Activated CD8-positive, alpha-beta memory T cell treated with anti-CD3 and anti-CD28 coated beads, Interleukin-2, amount 50 U/mL, for 4 hours (primary cell): ENCODE results near the gene TNFRSF8.
"Not testable (repeated sequence)": the region's sequence is repeated elsewhere in the genome, so short reads cannot be mapped to it uniquely, and the experiment has no call there.

Source experiments
- DNase-seq: peaks from one replicate; pipeline ENCODE4 v3.0.0-alpha.2; 2020

The TNFRSF8 gene

GRCh38 chr1:12063141-12064072 is at the start of gene TNFRSF8:
Gene TNFRSF8 (plus strand): TSS chr1:12063303. CDS start chr1:12063599, 296 bp downstream.
- DNase-seq: peak; percentile 35

GRCh38 chr1:12014141-12014991 is 48.7 kb upstream of the TNFRSF8 start:
- no peak for DNase-seq

DNA sequence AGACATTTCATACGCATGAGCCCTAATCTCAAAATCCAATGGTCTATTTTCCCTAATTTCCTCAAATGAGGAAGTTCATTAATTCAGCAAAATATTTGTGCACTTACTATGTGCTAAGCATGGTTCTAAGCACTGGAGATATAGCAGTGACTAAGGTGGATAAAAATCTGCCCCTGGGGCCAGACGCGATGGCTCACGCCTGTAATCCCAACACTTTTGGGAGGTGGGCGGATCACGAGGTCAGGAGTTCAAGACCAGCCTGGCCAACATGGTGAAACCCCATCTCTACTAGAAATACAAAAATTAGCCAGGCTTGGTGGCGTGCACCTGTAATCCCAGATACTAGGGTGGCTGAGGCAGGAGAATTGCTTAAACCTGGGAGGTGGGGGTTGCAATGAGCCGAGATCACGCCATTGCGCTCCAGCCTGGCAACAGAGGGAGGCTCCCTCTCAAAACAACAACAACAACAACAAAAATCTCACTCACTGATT is 48.1 kb upstream of the TNFRSF8 start:
- DNase-seq: no peak

DNA sequence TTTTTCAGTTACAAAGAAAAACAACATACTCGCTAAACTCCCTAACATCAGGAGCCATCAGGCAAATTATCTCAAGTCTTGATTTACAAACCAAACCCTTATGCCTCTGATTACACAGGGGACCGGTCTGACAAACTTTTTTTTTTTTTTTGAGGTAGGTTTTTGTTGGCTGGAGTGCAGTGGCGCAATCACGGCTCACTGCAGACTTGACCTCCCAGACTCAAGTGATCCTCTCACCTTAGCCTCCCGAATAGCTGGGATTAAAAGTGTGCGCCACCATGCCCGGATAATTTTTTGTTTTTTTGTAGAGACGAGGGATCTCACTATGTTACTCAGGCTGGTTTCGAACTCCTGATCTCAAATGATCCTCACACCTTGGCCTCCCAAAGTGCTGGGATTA is 47.6 kb upstream of the TNFRSF8 start:
- no peak for DNase-seq

DNA sequence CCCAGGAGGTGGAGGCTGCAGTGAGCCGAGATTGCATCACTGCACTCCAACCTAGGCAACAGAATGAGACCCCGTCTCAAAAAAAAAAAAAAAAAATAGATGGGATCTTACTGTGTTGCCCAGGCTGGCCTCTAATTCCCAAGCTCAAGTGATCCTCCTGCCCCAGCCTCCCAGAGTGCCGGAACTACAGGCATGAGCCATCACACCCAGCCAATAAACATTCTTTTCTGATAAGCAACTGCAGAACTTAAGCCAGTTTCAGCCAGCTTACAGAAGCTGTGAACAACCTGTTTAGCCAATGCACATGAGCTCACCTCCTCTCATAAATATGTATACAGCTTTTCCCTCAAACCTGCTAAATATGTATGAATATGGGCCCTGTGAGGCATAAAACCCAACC is 46.9 kb upstream of the TNFRSF8 start:
- no peak for DNase-seq

DNA sequence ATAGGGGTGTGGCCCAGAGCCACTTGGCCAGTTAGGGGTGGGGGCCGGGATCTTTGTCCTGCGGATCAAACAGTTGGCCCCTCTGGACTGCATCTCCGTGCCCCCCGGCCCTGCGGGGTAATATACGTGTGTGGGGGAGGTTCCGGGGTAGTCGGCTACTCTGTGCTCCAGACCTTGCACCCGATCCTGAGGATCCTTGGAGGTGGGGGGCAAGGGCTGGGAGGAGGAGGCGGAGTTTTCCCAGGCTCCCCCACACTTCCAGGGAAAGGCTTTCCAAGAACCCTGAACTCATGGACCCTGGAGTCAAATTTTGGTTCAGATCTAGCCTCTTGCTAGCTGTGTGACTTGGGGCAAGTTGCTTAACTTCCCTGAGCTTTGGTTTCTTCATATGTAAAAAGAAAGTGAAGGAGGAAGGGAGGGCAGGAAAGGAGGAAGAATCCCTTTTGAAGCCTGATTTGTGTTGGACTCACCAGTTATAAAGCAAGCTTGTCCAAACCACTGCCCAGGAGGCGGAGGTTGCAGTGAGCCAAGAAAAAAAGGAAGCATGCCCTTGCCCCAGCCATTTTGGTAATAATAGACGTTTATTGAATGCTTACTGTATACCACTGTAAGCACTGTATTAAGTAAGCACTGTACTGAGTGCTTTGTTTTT is 43.1 kb upstream of the TNFRSF8 start:
- peak; percentile 24 for DNase-seq

- no peak for DNase-seq
These were observed 41.5 kb upstream of the TNFRSF8 start for GRCh38 chr1:12021616-12022015.

GRCh38 chr1:12022036-12022435 is 41.1 kb upstream of the TNFRSF8 start:
- DNase-seq: no peak

- no peak for DNase-seq
These were observed 36.5 kb upstream of the TNFRSF8 start for GRCh38 chr1:12026586-12026985.

- no peak for DNase-seq
These were observed 34.9 kb upstream of the TNFRSF8 start for GRCh38 chr1:12028248-12028647.

GRCh38 chr1:12028957-12029511 is 34.1 kb upstream of the TNFRSF8 start:
- DNase-seq: no peak

GRCh38 chr1:12029720-12030339 is 33.3 kb upstream of the TNFRSF8 start:
- no peak for DNase-seq

DNA sequence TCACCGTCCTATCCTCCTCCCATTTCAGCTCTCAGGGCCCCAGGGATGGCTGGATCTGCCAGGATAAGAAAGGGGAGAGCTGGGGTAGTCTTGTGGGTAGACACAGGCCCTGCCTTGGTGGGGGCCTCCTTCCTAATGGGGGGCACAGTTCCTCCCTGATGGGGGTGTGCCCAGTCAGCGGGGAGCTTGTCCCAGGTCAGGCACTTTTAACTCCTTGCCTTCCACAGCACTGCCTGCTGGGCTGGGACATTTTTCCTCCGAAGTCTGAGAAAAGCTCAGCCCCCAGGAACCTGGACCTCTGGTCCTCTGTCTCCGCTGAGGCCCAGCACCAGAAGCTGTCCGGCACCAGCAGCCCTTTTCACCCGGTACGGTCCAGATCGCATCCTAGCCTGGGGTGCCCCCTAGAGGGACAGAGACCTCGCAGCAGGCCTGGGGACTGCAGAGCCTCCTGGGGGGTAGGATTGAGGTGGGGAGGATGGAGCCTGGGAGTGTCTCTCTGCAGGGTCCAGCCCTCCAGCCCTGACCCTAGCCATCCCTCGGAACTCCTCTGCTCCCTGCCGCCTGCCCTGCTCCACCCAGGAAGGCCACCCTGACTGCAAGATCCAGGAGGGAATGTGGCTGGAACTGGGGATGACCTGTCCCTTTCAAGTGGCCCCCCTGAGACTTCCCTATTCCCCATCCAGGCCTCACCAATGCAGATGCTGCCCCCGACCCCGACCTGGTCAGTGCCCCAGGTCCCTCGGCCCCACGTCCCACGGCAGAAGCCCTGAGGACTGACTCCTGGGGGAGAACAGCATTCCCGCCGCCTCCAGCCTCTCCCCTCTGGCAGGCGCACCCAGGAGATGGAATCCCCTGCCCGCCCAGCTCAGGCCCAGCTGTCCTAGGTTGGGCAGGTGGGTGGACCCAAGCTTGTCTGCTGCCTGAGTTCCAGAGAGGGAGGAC is 31.8 kb upstream of the TNFRSF8 start:
- no peak for DNase-seq

GRCh38 chr1:12032161-12032621 is 30.9 kb upstream of the TNFRSF8 start:
- no peak for DNase-seq

- DNase-seq: not testable (repeated sequence)
These were observed 29.7 kb upstream of the TNFRSF8 start for GRCh38 chr1:12033441-12033840.

DNA sequence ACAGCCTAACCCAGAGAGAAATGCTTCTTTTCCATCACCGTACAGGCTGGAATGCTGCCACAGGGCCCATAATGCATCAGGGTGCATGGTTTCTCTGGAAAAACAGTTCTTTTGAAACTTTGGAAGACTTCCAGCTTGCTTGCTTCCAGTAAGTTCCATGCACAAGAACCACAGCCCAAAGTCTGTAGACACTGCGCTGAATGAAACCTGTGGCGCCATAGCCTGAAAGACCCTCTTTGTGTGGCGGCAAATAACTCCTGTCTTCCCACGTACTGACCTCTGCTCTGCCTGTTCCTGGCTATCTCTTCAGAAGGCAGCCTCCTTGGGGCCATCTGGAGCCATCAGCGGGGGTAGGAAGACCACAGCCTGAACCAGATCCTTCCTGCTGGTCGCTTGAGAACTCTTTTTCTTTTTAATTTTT is 28.7 kb upstream of the TNFRSF8 start:
- DNase-seq: no peak

DNA sequence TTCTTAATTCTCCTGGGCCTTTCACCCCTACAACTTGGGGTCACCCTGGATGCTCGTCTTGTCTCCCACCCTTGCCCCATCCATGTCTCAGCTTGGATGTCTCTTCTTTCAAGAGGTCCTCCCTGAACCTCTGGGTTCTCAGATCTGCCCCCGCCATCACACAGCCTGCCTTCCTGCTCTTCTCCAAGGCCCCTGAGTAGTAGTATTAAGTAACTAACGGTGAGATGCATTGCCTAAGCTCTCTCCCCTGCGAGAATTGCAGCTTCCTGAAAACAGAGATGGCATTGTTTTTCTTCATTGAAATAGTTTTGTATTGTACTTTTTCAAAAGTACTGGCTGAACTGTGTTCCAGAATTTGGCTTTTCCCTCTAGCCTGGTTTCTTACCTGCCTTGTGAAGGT is 27.8 kb upstream of the TNFRSF8 start:
- DNase-seq: no peak

- DNase-seq: no peak
These were observed 25.4 kb upstream of the TNFRSF8 start for GRCh38 chr1:12037486-12038355.

DNA sequence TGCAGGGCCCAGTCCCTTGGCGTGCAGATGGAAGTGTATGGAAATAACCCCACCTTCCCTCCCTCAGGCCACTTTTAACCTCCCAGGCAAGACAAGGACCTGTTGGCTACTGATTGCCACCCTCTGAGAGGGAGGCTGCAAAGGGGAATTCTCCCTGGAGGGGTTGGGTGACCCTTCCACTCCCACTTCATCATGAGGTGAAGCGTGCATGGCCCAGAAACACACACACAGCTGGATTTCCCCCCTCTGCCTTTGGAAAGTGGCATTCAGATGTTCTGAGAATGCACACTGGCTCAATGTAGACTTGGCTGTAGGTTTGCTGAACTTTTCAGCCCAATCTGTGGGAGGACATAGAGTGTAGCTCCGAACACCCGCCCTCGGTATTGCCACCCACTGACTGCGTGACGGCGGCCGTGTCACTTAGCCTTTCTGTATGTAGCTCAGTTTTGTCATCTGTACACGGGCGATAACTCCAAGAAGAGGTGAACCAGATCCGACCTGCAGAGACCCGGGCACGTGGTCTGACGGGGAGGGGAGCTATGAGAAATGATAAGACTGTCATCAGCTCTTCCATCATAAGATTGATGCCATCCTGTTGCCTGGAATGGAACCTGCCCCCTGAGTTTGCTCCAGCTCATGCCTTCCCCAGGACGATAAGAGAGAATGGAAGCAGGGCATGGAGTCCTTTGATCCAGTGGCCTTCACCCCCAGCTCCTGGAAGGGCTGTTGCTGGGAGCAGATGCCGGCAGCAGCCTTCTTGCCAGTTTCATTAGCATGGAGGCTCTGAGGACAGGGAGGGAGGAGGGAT is 24.5 kb upstream of the TNFRSF8 start:
- DNase-seq: no peak
